Endothelial cell of hepatic sinusoid (primary cell): ENCODE measurements around the gene PFDN4.

Source experiments
- in situ Hi-C: cut with HindIII; loops from 2 replicates; pipeline ENCODE4 v1.10.0; 2017; ENCODE audit warnings: low sequenced_read_pairs

PFDN4 gene

DNA sequence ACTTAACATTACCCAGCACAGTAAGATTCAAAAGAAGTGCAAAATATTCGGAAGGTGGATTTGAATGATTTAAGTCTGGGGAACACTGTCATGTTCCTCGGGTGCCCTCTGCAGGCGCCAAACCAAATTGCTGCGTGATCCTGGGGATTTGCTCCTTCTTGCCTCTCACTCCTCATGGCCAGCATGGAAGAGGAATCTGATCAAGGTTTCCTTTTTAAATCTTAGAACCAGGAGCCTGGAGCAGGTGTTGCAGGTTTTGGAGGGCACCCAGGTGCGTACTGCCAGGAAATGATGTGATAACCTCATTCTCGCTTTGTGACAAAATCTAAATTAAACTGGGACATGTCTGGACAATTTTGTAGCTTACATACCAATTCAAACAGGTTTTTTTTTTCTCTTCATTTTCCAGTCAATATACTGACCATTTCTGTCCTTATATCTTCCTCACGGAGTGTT lies 8.1 kb upstream of the PFDN4 start:
- in situ Hi-C loops, result loop anchor here (10.0 kb wide), 1 partner anchor 95 kb away; no protein-coding TSS in a partner anchor

DNA sequence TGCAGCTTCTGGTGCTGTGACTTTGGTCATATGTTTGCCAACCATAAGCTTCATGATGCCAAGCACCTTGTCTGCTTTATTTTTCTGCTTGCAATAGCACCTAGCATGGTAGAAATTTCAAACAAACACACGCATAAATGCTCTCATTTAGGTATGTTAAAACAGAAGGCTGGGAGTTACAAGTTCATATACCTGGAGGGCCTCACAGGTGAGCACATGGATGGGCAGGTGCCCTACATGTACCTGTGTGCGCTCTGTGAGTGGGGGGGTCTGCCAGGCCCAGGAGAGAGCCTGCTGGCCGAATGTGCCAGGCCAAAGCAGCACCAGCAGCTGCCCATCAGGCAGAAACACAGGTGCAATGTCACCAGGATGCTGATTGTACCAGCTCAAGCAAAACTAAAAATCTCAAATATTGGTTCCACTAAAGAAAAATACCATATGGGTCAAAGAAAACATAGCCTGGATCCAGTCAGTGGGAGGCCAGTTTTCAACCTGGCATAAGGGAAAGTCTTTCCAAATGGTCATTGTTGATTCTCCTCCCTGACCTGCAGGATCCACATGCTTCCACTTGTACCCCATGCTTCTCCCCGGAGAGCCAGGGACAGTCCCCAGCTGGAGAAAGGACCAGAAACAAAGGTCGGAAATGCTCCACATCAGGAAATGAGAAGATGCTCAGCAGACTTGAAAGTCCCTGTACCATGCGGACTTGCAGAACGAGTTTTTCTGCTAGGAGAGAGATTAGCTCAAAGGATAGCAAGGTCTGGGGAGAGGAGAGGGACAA lies 7.2 kb upstream of the PFDN4 start:
- in situ Hi-C loops, result no loop called here

GRCh38 chr20:54201268-54201846 lies 6.5 kb upstream of the PFDN4 start:
- in situ Hi-C loops, result no loop called here

- in situ Hi-C loops, result no loop called here
Observed at GRCh38 chr20:54203281-54203680, 4.6 kb upstream of the PFDN4 start.

- in situ Hi-C loops, result no loop called here
Observed at GRCh38 chr20:54204063-54204462, 3.8 kb upstream of the PFDN4 start.

GRCh38 chr20:54204481-54204880 lies 3.4 kb upstream of the PFDN4 start:
- in situ Hi-C loops, result no loop called here

DNA sequence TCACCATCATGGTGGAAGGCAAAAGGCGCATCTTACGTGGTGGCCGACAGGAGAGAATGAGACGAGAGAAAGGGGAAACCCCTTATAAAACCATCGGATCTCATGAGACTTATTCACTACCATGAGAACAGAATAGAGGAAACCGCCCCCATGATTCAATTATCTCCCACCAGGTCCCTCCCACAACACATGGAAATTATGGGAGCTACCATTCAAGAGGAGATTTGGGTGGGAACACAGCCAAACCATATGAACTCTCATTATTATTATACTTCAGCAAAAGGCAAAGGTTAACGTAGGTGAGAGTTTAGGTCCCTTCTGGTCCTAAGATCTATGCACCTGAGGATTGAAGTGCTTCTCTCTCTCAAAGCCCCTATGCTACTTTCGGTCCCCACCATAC lies 2.4 kb upstream of the PFDN4 start:
- in situ Hi-C loops, result no loop called here

GRCh38 chr20:54207053-54207742 lies 689 bp upstream of the PFDN4 start:
- in situ Hi-C loops, result no loop called here

GRCh38 chr20:54208548-54209176 lies 775 bp downstream of the PFDN4 start:
- in situ Hi-C loops, result no loop called here

DNA sequence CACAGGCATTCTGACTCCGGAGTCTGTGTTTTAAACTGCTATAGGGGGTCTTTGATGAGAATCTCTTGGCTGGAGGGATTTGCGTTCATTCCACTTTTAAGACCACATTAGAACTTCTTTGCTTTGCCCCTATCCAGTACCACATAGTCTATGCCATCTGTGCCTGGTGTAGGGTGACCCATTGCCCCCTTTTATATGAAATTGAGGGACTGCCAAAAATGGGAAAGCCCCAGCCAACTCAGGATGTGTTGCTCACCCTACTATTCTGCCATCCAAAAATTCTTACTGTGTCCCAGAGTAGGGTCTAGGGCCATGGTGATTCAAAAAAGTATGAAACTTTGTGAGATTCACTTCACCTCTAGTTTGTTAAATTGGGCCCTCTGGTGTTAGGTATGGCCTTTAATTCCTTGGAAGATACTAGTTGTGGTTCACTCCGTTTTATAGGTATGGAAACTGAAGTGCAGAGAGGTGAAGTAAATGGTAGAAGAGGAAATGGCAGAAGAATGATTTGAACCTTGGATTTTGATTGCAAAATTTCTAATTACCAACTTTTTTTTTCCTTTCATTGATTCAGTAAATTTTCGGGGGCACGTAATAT lies 1.4 kb downstream of the PFDN4 start:
- in situ Hi-C loops, result no loop called here

DNA sequence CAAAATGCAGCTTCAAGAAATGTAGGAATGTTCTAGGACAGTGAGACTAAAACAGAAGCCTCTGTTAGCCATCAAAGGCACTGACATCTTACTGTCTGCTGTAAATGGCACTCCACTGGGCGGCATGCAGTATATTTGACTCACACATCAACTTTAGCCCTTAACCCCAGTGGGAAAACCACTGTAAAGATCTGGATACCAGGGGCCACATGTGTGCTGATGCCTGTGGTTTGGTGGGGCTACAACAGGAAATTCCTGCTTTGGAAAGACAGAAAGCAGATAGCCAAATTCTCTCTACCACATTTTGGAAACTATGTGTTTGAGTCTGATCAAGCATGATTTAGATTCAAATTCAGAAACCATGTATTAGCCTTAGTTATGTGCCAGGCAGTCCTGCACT lies 4.3 kb downstream of the PFDN4 start:
- in situ Hi-C loops, result no loop called here

DNA sequence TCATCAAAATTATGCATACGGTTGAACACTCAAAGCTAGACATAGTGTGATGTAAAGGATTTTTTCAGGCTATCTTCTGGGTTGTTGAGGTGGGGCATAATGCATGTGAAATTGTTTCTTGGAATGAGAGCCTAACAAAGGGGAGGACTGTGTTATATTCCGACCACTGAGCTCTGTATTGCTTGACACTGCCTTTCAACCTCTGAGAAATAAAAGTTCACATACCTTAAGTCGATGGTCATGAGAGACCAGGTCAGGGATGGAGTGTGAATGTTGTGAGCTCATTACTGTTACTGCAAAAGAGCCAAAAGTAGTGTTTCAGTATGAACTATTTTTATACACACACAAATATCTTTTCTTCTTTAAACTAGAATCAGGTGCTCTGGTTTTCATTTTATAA lies 5.0 kb downstream of the PFDN4 start:
- in situ Hi-C loops, result no loop called here

DNA sequence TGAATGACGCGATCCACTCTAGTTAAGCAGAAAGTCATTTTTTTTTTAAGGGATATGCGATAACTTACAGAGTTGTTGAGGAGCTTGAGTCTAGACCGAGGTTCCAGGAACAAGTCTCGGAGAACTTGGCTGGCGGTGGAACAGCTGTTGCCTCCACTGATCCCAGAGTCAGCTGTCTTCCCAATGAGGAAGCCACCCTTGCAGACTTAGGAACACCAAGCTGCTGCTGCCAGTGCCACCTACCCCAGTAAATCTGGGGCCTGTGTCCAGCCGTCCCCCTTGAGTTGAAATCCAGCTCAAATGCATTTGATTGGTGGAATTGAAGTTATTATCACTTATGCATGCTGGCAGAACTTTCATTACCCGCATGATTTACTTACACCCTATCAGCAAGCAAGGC lies 6.7 kb downstream of the PFDN4 start:
- in situ Hi-C loops, result no loop called here

DNA sequence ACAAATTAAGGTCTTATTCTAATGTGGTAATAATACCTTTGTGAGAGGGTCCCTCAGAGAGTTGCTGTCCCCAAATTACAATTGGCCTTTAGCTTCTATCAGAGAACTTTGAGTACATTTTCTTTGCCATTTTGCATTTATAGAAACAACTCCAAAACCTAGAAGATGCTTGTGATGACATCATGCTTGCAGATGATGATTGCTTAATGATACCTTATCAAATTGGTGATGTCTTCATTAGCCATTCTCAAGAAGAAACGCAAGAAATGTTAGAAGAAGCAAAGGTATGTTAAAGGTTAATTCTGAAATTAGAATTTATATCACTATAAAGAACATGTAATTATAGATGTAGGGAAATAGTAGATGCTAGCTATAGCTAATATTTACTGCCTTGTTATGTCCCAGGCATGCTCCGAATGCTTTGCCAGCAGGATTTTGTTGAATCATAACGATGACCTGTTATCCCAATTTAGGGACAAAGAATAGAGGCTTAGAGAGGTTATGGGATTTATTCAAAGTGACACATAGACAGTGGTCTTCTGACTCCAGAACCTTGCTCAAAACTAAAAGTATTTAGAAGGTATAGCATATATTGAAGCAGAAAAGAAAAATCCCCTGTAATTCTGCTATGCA lies 7.4 kb downstream of the PFDN4 start:
- in situ Hi-C loops, result loop anchor here (5.0 kb wide), 1 partner anchor 87 kb away; no protein-coding TSS in a partner anchor

DNA sequence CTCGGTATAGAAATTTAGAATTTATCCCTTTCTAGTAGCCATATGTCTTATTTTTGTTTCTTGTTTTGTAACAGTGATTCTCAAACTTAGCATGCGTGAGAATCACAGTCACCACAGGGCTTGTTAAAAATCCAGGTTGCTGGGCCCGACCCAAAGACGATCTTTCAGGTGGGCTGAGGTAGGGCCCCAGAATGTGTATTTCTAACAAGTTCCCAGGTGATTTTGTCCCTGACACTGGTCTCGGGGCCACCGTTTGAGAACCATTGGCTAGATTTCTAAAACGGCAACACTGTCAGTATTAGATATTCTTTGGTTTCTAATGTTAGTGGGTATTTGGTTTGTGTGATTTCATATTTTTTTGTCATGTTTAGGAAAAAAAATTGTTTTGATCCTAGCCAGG lies 9.9 kb downstream of the PFDN4 start:
- in situ Hi-C loops, result loop anchor here (5.0 kb wide), 1 partner anchor 85 kb away; no protein-coding TSS in a partner anchor

DNA sequence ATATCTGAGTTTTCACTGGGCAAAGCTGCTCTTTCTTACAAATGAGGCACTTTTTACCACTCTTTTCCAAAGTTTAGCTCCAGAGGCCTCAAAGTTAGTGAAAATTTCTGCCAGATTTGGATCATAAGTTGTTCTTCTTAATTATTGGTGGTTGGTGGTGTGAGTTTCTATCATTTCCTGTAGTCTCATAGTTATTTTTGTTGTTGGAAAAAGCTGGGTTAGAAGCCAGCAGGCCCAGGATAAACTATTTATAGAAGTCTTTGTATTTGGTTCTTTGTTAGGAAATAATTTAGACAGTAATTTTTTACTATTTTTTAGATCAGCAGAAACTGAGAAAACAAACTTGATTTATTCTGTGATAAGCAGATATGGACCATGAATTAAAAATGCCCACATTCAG lies 10.6 kb downstream of the PFDN4 start:
- in situ Hi-C loops, result loop anchor here (5.0 kb wide), 1 partner anchor 84 kb away; no protein-coding TSS in a partner anchor

GRCh38 chr20:54219751-54220426 lies 12.0 kb downstream of the PFDN4 start:
- in situ Hi-C loops, result loop anchor here (5.0 kb wide), 1 partner anchor 82 kb away; no protein-coding TSS in a partner anchor

DNA sequence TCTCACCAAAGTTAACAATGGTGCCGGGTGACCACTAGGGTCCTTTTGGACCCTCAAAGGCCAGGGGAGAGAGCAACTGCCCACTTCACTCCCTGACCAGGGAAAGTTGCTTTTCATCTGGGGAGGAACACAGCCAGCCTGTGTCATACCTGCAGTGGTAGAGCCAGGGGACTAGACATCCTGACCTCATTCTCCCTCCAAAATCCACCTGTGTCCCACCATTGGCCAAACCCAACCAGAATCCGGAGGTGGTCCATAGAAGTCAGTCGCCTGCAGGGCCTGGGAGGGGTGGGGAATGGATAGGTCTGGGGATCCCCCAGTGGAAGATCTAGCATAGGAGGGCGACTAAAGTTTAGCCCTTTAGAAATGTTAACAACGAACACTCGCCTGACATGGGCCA lies 12.8 kb downstream of the PFDN4 start:
- in situ Hi-C loops, result no loop called here

GRCh38 chr20:54221353-54221752 lies 13.5 kb downstream of the PFDN4 start:
- in situ Hi-C loops, result no loop called here
